GM10847 (cell line): ENCODE results near the gene CLASRP.

Source experiments
- POLR2A ChIP-seq: IDR thresholded peaks from 2 replicates; pipeline ENCODE4 v1.6.1; 2011; ENCODE audit not compliant: insufficient read length; ENCODE audit errors: extremely low read depth

CLASRP gene

GRCh38 chr19:45049073-45049736, 10.4 kb downstream of the CLASRP start:
- TF ChIP-seq POLR2A: no peak

- no peak for TF ChIP-seq POLR2A
These were observed 11.2 kb downstream of the CLASRP start for GRCh38 chr19:45050036-45050435.

GRCh38 chr19:45051929-45052579, 13.2 kb downstream of the CLASRP start:
- TF ChIP-seq POLR2A: no peak

GRCh38 chr19:45056831-45057230, 18.0 kb downstream of the CLASRP start:
- no peak for TF ChIP-seq POLR2A

- TF ChIP-seq POLR2A: no peak
These were observed 18.6 kb downstream of the CLASRP start for GRCh38 chr19:45057444-45057843.

GRCh38 chr19:45058622-45059159, 19.8 kb downstream of the CLASRP start:
- TF ChIP-seq POLR2A: no peak

- TF ChIP-seq POLR2A: no peak
These were observed 20.6 kb downstream of the CLASRP start for GRCh38 chr19:45059258-45059965.

GRCh38 chr19:45061965-45062364, 23.1 kb downstream of the CLASRP start:
- no peak for TF ChIP-seq POLR2A

GRCh38 chr19:45063851-45064801, 25.3 kb downstream of the CLASRP start:
- no peak for TF ChIP-seq POLR2A

GRCh38 chr19:45066921-45067661, 28.2 kb downstream of the CLASRP start:
- TF ChIP-seq POLR2A: no peak

- TF ChIP-seq POLR2A: no peak
These were observed 29.2 kb downstream of the CLASRP start for GRCh38 chr19:45068041-45068440.

GRCh38 chr19:45069056-45069455, 30.2 kb downstream of the CLASRP start:
- TF ChIP-seq POLR2A: no peak

- no peak for TF ChIP-seq POLR2A
These were observed 31.4 kb downstream of the CLASRP start for GRCh38 chr19:45070214-45070613.

GRCh38 chr19:45070861-45071544, 32.2 kb downstream of the CLASRP start:
- peak; percentile 18 for TF ChIP-seq POLR2A

GRCh38 chr19:45071545-45071938, 32.7 kb downstream of the CLASRP start:
- TF ChIP-seq POLR2A: no peak
